Vagina (tissue), 2 donors: ENCODE data around the gene GYPC.

ENCODE experiments used
- POLR2A ChIP-seq, 2 donors: fragments of 450-650 bp; IDR thresholded peaks; one replicate each; pipeline ENCODE4 v1.6.1; 2017; ENCODE audit warnings: antibody characterized with exemption in 2 of 2, mild to moderate bottlenecking in 2 of 2, moderate library complexity in 2 of 2
- POLR2AphosphoS5 ChIP-seq, 2 donors: sonication (generic); formaldehyde crosslinking; IDR thresholded peaks; one replicate each; pipeline ENCODE4 v1.9.0; 2017; ENCODE audit warnings: antibody characterized with exemption in 2 of 2, mild to moderate bottlenecking in 2 of 2, low read depth in 1 of 2; ENCODE audit not compliant: insufficient read depth in 1 of 2
- TF ChIP-seq, protein P1 (sequence below), 3 experiments: fragments of 450-650 bp in 2 of 3; fragments of 200-600 bp in 1 of 3; sonication (generic) in 1 of 3; IDR thresholded peaks; one replicate each; pipeline ENCODE4 v1.5.1; 2017 to 2019; ENCODE audit warnings: antibody characterized with exemption in 3 of 3, mild to moderate bottlenecking in 2 of 3, moderate library complexity in 2 of 3

DNA sequence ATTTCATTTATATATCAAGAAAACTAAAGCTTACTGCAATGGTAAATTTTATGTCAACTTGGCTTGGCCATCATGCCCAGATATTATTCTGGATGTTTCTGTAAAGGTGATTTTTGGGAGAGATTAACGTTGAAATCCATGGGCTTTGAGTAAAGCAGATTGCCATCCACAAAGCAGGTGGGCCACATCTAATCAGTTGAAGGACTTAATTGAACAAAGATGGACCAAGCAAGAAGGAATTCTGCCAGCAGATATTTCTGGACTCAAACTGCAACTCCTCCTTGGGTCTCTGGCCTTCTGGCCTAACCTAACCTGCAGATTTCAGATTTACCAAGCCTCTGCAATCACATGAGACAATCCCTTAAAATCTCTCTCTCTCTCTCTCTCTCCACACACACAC is 77.8 kb downstream of the GYPC start:
- no peak for TF ChIP-seq POLR2A (IDR thresholded peaks at IDR 0.05)
- TF ChIP-seq, protein P1, sequence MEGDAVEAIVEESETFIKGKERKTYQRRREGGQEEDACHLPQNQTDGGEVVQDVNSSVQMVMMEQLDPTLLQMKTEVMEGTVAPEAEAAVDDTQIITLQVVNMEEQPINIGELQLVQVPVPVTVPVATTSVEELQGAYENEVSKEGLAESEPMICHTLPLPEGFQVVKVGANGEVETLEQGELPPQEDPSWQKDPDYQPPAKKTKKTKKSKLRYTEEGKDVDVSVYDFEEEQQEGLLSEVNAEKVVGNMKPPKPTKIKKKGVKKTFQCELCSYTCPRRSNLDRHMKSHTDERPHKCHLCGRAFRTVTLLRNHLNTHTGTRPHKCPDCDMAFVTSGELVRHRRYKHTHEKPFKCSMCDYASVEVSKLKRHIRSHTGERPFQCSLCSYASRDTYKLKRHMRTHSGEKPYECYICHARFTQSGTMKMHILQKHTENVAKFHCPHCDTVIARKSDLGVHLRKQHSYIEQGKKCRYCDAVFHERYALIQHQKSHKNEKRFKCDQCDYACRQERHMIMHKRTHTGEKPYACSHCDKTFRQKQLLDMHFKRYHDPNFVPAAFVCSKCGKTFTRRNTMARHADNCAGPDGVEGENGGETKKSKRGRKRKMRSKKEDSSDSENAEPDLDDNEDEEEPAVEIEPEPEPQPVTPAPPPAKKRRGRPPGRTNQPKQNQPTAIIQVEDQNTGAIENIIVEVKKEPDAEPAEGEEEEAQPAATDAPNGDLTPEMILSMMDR (IDR thresholded peaks at IDR 0.05): no peak
- TF ChIP-seq POLR2AphosphoS5 (IDR thresholded peaks at IDR 0.05; ENCODE audit: insufficient read depth in 1 of 2, low read depth in 1 of 2): no peak
